Vagina (tissue), 2 donors: ENCODE data around the gene IAPP.

Experiments used
- CTCF ChIP-seq, 3 experiments: fragments of 450-650 bp in 2 of 3; fragments of 200-600 bp in 1 of 3; sonication (generic) in 1 of 3; IDR thresholded peaks; one replicate each; pipeline ENCODE4 v1.5.1; 2017 to 2019; ENCODE audit warnings: antibody characterized with exemption in 3 of 3, mild to moderate bottlenecking in 2 of 3, moderate library complexity in 2 of 3
- POLR2A ChIP-seq, 2 donors: fragments of 450-650 bp; IDR thresholded peaks; one replicate each; pipeline ENCODE4 v1.6.1; 2017; ENCODE audit warnings: antibody characterized with exemption in 2 of 2, mild to moderate bottlenecking in 2 of 2, moderate library complexity in 2 of 2

GRCh38 chr12:21413369-21414277 is 40.9 kb downstream of the IAPP start:
- no peak for TF ChIP-seq POLR2A (IDR thresholded peaks at IDR 0.05)
- TF ChIP-seq CTCF (IDR thresholded peaks at IDR 0.05), result no peak
